NCI-H510A treated with DMSO at 0.1 percent for 48 hours (cell line): Measurements from ENCODE around the gene GRM3.

Experiments used
- DNase-seq: peaks from one replicate; lab custom pipeline; 2025; lab: John Stamatoyannopoulos, UW

GRM3 gene

GRCh38 chr7:86692755-86693154, 49.0 kb downstream of the GRM3 start:
- no peak for DNase-seq

GRCh38 chr7:86706406-86706805, 62.7 kb downstream of the GRM3 start:
- DNase-seq: no peak

DNA sequence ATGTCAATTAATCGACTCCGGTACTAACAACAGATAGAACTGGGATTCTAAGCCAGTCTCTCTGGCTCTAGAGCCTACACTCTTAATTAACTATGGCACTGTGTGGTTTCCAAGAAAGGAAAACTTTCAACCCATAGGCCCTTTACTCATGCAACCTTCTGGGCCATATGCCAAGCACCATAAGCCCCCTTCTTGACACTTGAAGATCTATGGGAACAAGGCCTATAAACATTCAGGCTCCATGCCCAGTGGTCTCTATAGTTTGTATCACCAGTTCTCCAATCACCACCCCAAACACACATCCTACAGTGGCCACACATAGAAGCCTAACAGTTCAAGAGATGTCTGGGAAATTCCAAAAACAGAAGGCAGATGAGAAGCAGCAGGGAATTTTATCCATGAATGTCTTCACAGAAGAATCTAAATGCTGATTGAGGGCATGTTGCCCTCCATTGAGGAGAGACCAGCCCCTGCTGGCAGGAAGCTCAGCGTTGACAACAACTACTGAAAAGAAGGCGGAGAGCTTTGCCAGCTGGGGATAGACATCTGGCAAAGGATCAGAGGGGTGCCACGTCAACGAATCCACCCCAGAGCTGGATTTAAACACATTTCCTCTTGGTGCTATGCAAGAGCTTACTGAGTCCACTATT, 64.4 kb downstream of the GRM3 start:
- no peak for DNase-seq

DNA sequence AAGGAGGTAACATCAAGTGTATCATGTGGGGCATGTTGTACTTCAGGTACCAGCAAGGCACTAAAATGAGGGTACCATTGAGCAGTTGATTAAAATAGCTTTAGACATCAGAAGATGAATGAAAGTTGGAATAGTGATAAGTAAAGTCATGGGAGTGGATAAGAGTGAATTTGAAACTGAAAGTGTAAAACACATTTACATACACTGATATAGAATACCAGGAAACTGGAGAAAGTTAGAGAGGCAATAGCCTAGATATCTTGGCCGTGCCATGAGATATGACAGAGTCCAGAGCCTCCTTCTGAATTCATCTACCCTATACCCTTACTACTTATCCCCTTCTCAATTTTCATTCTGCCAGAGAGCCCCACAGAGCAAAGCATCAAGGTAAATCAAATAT, 76.6 kb downstream of the GRM3 start:
- no peak for DNase-seq

DNA sequence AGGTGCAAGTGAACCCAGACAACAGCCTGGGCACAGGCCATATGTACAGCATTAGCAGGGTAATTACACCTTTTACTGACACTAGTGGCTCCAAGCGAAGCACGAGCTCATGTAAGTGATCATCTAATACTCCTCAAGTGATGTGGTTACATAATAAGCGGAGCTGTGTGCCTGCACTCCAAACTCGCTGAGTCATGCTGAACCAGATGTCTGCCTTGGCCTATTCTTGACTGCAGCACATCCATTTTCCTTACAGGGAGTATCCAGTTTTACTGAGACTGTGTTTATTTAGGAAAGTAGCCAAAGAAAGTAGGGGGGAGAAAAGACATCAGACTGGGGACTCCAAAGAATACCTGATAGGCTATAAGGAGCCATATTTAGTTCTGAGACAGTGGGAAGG, 90.1 kb downstream of the GRM3 start:
- no peak for DNase-seq

- no peak for DNase-seq
These were observed 101.5 kb downstream of the GRM3 start for GRCh38 chr7:86745013-86745745.

DNA sequence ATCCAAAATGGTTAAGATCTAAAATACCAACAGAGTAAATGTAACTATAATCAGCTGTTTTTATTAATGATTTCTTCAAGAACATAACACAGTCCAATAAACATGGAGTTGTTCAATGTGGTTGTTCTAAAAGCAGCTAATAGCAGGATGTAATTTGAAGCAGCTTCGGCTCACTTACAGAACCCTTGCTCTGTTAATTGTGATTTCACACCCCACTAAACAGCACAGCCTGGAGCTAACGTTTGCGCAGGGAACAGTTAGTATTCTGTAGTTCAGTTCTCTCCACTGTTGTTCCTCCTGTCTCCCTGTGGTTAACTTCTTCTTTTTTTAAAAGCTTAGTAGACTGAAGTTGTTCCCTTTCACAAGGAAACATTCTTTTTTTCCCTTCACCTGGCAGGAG, 104.0 kb downstream of the GRM3 start:
- DNase-seq: no peak

- no peak for DNase-seq
These were observed 104.5 kb downstream of the GRM3 start for GRCh38 chr7:86748201-86748600.

DNA sequence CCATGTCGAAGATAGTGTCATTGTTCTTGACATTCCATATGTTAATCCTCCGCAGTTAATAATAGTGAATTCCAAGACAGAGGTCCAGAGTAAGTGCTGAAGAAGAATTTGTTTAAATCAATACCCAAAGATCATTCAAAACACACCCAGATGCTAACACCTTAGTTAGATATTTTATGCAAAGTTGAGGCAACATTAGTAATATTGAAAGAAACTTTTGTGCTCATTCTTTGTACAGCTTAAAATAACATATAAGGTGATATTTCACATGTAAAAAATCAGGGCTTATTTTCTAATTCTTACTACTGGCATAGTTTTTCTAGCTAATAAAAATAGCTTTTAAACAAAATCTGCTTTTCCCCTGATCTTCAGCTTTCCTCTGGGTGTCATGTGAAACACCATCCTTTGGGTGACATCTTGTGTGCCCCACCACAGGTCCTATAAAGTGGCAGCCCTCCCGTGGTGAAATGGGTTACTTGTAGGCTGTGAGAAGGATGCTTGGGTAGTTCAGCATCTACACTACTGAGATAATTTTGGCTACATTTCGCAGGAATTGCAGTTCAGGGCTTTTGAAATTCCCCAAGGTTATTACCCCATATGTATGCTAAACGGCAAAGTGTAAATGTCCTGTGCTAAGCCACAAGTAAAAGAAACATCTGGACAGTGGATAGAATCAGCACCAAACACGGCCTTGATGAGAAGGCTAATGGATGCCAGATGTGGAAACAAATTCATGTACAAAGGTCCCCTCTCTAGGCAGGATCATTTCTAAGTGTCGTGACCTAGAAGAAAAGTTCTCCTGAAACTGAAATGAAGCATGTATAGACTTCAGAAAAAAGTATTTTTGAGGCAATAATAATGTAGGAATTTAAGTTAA, 105.4 kb downstream of the GRM3 start:
- no peak for DNase-seq

GRCh38 chr7:86749741-86750665, 106.3 kb downstream of the GRM3 start:
- DNase-seq: no peak

DNA sequence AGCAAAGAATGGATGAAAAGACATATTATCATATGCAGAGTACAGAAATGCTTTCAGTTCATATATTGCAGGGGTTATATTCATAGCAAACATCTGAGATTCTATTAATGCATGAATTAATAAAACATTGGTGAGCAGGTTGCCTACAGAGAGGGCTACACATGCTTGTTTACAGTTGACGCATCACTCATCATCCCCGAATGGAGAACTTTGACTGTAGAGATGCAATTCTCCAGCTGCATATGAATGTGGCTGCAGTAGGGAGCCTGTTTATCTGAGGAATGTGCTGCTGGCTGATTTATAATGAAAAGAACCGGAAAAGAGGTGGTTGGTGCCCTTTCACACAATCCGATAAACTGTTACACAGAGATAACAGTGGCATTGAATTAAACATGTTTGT, 116.5 kb downstream of the GRM3 start:
- DNase-seq: no peak

- no peak for DNase-seq
These were observed 118.4 kb downstream of the GRM3 start for GRCh38 chr7:86762129-86762528.

- no peak for DNase-seq
These were observed 122.2 kb downstream of the GRM3 start for GRCh38 chr7:86765931-86766330.

DNA sequence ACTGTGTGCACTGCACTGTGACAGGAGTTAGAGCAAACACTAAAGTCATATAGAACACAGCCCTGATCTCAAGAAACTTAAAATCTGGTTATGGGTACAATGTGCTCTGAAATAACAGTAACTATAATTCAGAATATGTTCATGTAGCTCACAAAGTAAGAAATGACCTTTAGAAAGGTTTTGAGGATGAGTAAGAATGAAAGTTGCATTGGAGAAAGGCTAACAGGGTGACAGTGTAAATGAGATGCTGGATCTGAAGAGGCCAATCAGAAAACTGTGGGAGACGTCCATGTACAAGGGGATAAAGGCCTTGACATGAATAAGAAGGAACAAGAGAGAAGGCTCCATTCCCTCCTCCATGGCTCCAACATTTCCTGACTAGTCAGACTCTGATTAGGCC, 124.7 kb downstream of the GRM3 start:
- no peak for DNase-seq

GRCh38 chr7:86768967-86769760, 125.5 kb downstream of the GRM3 start:
- no peak for DNase-seq

- no peak for DNase-seq
These were observed 129.6 kb downstream of the GRM3 start for GRCh38 chr7:86773309-86773708.

DNA sequence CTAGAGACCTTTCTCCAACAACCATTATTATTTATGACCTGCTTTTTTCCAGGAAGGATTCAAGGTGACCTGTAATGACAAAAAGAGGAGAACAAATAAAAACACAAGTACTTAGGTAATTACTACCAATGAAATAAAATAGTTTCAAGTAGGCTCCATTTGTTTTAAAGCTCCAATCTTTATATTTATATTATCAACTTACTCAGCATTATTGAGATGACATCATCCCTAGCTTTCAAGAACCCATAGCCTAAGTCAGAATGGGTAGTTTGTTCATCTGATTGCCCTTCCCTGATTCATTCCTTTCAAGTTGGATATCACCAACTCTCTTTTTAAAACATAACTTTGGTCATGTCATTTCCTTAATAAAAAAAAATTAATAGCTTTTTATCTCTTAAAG, 131.5 kb downstream of the GRM3 start:
- no peak for DNase-seq

GRCh38 chr7:86776136-86776535, 132.4 kb downstream of the GRM3 start:
- no peak for DNase-seq

DNA sequence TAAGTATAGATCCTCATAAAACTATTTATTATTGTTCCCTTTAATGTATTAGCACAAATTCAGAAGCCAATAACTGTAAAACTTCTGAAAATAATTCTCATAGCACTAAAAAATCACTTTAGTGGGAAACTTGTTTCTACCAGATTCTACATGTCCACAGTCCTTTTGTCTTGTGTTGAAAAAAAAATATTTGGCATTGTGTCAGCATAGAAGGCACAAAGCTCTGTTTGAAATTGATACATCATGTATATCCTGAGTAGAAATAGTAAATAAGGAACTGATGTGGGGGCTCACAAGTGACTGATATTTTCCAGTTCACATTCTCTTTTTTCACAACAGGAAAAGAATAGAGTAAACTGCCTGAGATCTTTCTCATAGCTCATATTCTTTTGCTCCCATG, 134.6 kb downstream of the GRM3 start:
- DNase-seq: no peak

GRCh38 chr7:86784765-86785164, 141.1 kb downstream of the GRM3 start:
- DNase-seq: no peak

GRCh38 chr7:86785641-86786040, 141.9 kb downstream of the GRM3 start:
- DNase-seq: no peak
